Measurements from ENCODE around the gene CALCOCO1. TPM values are rescaled to one million over a fixed set of nuclear protein-coding genes. Genes with fewer than 3 reads are reported as not detected.

CALCOCO1 gene
- total RNA-seq, 1 experiment from 2014 or later, result 88.9 TPM

DNA sequence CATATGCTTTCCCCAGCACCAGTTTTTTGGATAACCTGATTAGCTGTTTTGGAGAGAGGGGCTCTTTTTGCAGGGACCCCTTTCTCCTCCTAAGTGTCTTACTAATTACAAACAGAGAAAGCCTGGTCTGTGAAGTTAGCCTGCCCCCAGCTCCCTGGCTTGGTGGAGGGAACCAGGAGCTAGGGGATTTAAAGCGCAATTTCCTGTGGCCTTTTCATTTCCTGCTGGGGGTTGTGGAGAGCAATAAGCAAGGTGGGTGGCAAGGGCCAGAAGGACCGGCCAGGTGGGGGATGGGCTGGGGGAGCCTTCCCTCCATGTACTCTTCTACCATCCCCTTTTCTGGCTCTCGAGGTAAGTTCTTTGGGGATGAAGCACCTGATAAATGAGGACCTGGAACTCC lies 28.6 kb upstream of the CALCOCO1 start:
- TF ChIP-seq EZH2 (IDR thresholded peaks at IDR 0.05; ENCODE audit: low read depth), result no peak
- TF ChIP-seq, protein P1, sequence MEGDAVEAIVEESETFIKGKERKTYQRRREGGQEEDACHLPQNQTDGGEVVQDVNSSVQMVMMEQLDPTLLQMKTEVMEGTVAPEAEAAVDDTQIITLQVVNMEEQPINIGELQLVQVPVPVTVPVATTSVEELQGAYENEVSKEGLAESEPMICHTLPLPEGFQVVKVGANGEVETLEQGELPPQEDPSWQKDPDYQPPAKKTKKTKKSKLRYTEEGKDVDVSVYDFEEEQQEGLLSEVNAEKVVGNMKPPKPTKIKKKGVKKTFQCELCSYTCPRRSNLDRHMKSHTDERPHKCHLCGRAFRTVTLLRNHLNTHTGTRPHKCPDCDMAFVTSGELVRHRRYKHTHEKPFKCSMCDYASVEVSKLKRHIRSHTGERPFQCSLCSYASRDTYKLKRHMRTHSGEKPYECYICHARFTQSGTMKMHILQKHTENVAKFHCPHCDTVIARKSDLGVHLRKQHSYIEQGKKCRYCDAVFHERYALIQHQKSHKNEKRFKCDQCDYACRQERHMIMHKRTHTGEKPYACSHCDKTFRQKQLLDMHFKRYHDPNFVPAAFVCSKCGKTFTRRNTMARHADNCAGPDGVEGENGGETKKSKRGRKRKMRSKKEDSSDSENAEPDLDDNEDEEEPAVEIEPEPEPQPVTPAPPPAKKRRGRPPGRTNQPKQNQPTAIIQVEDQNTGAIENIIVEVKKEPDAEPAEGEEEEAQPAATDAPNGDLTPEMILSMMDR (conservative IDR thresholded peaks at IDR 0.05), result no peak
- CTCF ChIA-PET, result no interaction called here
- POLR2A ChIA-PET (ENCODE audit: unreplicated experiment), result no interaction called here
- no peak overlapping the region for H3K27ac ChIP-seq
- intact Hi-C loops (cut with micrococcal nuclease; ENCODE audit: unreplicated experiment), result no loop called here
- H3K36me3 ChIP-seq (ENCODE audit: low read depth), result no peaks in the 10 kb centered on the region
- H4K20me1 ChIP-seq (ENCODE audit: insufficient read depth), result no peaks in the 10 kb centered on the region
- H3K27me3 ChIP-seq (ENCODE audit: insufficient read depth, low read depth), result no peaks in the 10 kb centered on the region
- H3K9me2 ChIP-seq (ENCODE audit: insufficient read depth), result no peaks in the 10 kb centered on the region
- DNase-seq, result no peak
- no peak overlapping the region for H2AFZ ChIP-seq
- no peaks in the 10 kb centered on the region for H3K79me2 ChIP-seq (ENCODE audit: low read depth)
- no peaks in the 10 kb centered on the region for H3F3A ChIP-seq (ENCODE audit: insufficient read depth, low read depth)
- no peak overlapping the region for H3K4me2 ChIP-seq
- no peak overlapping the region for H3K4me3 ChIP-seq
- no TSS peak for BruUV-seq (replicated peaks)
- 0 out of 2 replicates have a peak, but pooled peaks cover 4% of the 10 kb centered on the region for H3K4me1 ChIP-seq (replicated peaks; ENCODE audit: insufficient read depth)
- H3K9me3 ChIP-seq (ENCODE audit: insufficient read depth, low read depth), result no peaks in the 10 kb centered on the region

DNA sequence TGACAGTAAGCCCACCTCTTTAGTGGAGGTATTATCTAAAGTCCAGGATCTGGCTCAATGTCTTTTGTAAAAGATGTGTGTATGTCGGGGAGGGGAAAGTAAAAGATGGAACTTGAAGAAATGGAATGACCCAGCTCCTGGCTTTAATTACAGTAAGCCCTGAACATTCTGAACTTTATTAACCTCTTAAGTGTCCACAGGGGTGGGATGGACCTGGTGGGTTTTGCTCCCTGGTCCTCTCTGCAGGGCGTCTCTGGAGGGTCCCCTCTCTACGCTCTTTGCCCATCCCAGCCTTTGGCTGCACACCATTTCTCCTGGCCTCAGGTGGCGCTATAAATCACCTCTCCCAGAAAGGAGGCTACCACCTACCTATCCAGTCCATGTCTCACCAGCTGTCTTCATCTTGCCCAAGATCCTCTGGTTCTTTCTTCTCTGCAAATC lies 28.2 kb upstream of the CALCOCO1 start:
- Histone ChIP-seq H2AFZ (no peak overlapping the region), H3K4me1 (replicated peaks; ENCODE audit: insufficient read depth) (0 out of 2 replicates have a peak, but pooled peaks cover 4% of the 10 kb centered on the region), H3K27me3 (ENCODE audit: insufficient read depth, low read depth) (no peaks in the 10 kb centered on the region), H3K27ac (no peak overlapping the region), H3F3A (ENCODE audit: insufficient read depth, low read depth) (no peaks in the 10 kb centered on the region), H3K79me2 (ENCODE audit: low read depth) (no peaks in the 10 kb centered on the region), H3K9me2 (ENCODE audit: insufficient read depth) (no peaks in the 10 kb centered on the region), H3K36me3 (ENCODE audit: low read depth) (no peaks in the 10 kb centered on the region), H3K9me3 (ENCODE audit: insufficient read depth, low read depth) (no peaks in the 10 kb centered on the region), H4K20me1 (ENCODE audit: insufficient read depth) (no peaks in the 10 kb centered on the region), H3K4me3 (no peak overlapping the region), H3K4me2 (no peak overlapping the region)
- BruUV-seq (replicated peaks), result no TSS peak
- DNase-seq, result no peak
- intact Hi-C loops (cut with micrococcal nuclease; ENCODE audit: unreplicated experiment), result no loop called here
- POLR2A ChIA-PET (ENCODE audit: unreplicated experiment), result no interaction called here
- TF ChIP-seq, protein P1 (conservative IDR thresholded peaks at IDR 0.05), result no peak
- TF ChIP-seq EZH2 (IDR thresholded peaks at IDR 0.05; ENCODE audit: low read depth), result no peak
- CTCF ChIA-PET, result no interaction called here

DNA sequence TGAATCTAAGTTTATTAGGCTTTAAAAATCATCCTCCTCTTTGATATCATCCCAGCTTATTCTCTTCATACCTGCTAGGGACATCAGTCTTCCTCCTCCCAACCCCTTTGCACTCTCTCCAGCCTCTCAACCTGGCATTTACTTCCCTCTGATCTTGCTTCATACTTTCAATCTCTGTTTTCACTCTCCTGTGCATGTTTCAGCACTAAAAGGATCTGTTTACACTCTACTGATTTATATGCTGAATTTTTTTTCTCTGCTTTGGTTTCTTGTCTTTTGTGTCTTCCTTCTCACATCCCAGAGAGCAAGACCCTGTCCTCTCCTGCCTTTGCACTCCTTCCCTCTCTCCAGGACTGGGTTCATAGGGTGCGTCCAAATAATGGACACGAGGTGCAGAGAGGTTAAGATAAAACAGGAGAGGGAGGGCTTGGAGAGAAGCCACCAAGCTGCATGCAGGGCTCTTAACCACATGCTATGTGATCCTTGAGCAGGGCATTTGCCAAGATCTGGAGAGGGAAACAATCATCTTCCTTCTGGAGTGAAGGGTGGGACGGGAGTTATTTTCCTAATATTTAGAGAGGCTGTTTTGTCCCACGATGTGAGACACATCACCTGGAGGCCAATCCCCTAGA lies 27.5 kb upstream of the CALCOCO1 start:
- H2AFZ ChIP-seq, result no peak overlapping the region
- H3K4me1 ChIP-seq (replicated peaks; ENCODE audit: insufficient read depth), result 0 out of 2 replicates have a peak, but pooled peaks cover 4% of the 10 kb centered on the region
- BruUV-seq (replicated peaks), result no TSS peak
- no peaks in the 10 kb centered on the region for H3F3A ChIP-seq (ENCODE audit: insufficient read depth, low read depth)
- ChIA-PET CTCF (no interaction called here), POLR2A (ENCODE audit: unreplicated experiment) (no interaction called here)
- TF ChIP-seq, protein P1 (conservative IDR thresholded peaks at IDR 0.05), result no peak
- TF ChIP-seq EZH2 (IDR thresholded peaks at IDR 0.05; ENCODE audit: low read depth), result no peak
- H3K9me3 ChIP-seq (ENCODE audit: insufficient read depth, low read depth), result no peaks in the 10 kb centered on the region
- H4K20me1 ChIP-seq (ENCODE audit: insufficient read depth), result no peaks in the 10 kb centered on the region
- no peaks in the 10 kb centered on the region for H3K27me3 ChIP-seq (ENCODE audit: insufficient read depth, low read depth)
- no peak overlapping the region for H3K27ac ChIP-seq
- H3K79me2 ChIP-seq (ENCODE audit: low read depth), result no peaks in the 10 kb centered on the region
- H3K4me3 ChIP-seq, result no peak overlapping the region
- intact Hi-C loops (cut with micrococcal nuclease; ENCODE audit: unreplicated experiment), result no loop called here
- no peak overlapping the region for H3K4me2 ChIP-seq
- H3K36me3 ChIP-seq (ENCODE audit: low read depth), result no peaks in the 10 kb centered on the region
- no peaks in the 10 kb centered on the region for H3K9me2 ChIP-seq (ENCODE audit: insufficient read depth)
- no peak for DNase-seq

All from PC-9 (cell line).